ENCODE results near the gene TTC3.

The TTC3 gene

GRCh38 chr21:37119421-37120218, 46.6 kb downstream of the TTC3 start:
- H3K27me3 ChIP-seq (ENCODE audit: insufficient read depth, low read length, poor library complexity, severe bottlenecking): no peaks in the 10 kb centered on the region

GRCh38 chr21:37128076-37128475, 55.0 kb downstream of the TTC3 start:
- Histone ChIP-seq H3F3A (ENCODE audit: low read depth) (no peaks in the 10 kb centered on the region), H4K20me1 (ENCODE audit: insufficient read depth, low read length, poor library complexity, severe bottlenecking) (no peaks in the 10 kb centered on the region), H3K79me2 (ENCODE audit: insufficient read depth, low read length) (no peaks in the 10 kb centered on the region), H3K9me2 (replicated peaks; ENCODE audit: low read depth, low read length) (no peaks in the 10 kb centered on the region), H3K4me1 (ENCODE audit: insufficient read depth, low read length, poor library complexity, severe bottlenecking) (no peaks in the 10 kb centered on the region), H2AFZ (ENCODE audit: low read length) (no peak overlapping the region), H3K36me3 (ENCODE audit: insufficient read depth, low read length) (peaks cover 81% of the 10 kb centered on the region), H3K9ac (ENCODE audit: low read depth, low read length, poor library complexity, severe bottlenecking) (no peak overlapping the region), H3K9me3 (ENCODE audit: insufficient read depth, low read depth, low read length) (no peaks in the 10 kb centered on the region), H3K27me3 (ENCODE audit: insufficient read depth, low read length, poor library complexity, severe bottlenecking) (no peaks in the 10 kb centered on the region), H3K4me2 (ENCODE audit: low read depth, low read length, poor library complexity, severe bottlenecking) (no peak overlapping the region), H3K4me3 (ENCODE audit: low read length, poor library complexity, severe bottlenecking) (no peak overlapping the region)
- TF ChIP-seq EZH2phosphoT487 (IDR thresholded peaks at IDR 0.05; ENCODE audit: borderline replicate concordance): no peak
- TF ChIP-seq CTCF (conservative IDR thresholded peaks at IDR 0.05; ENCODE audit: low read length): no peak

More at GRCh38 chr21:37119421-37120218, 46.6 kb downstream of the TTC3 start:
- Histone ChIP-seq H3F3A (ENCODE audit: low read depth) (no peaks in the 10 kb centered on the region), H3K4me1 (ENCODE audit: insufficient read depth, low read length, poor library complexity, severe bottlenecking) (no peaks in the 10 kb centered on the region), H3K36me3 (ENCODE audit: insufficient read depth, low read length) (peaks cover 28% of the 10 kb centered on the region; the same call in 1 of the 2 replicates), H3K79me2 (ENCODE audit: insufficient read depth, low read length) (no peaks in the 10 kb centered on the region), H2AFZ (ENCODE audit: low read length) (no peak overlapping the region), H3K9me3 (ENCODE audit: insufficient read depth, low read depth, low read length) (no peaks in the 10 kb centered on the region), H3K4me3 (ENCODE audit: low read length, poor library complexity, severe bottlenecking) (no peak overlapping the region), H3K9ac (ENCODE audit: low read depth, low read length, poor library complexity, severe bottlenecking) (no peak overlapping the region), H4K20me1 (ENCODE audit: insufficient read depth, low read length, poor library complexity, severe bottlenecking) (no peaks in the 10 kb centered on the region), H3K4me2 (ENCODE audit: low read depth, low read length, poor library complexity, severe bottlenecking) (no peak overlapping the region), H3K9me2 (replicated peaks; ENCODE audit: low read depth, low read length) (no peaks in the 10 kb centered on the region)
- no peak for TF ChIP-seq EZH2phosphoT487 (IDR thresholded peaks at IDR 0.05; ENCODE audit: borderline replicate concordance)
- TF ChIP-seq CTCF (conservative IDR thresholded peaks at IDR 0.05; ENCODE audit: low read length): peak; percentile 38

- no peak overlapping the region for H3K4me2 ChIP-seq (ENCODE audit: low read depth, low read length, poor library complexity, severe bottlenecking)
- no peak for TF ChIP-seq CTCF (conservative IDR thresholded peaks at IDR 0.05; ENCODE audit: low read length)
- no peak for TF ChIP-seq EZH2phosphoT487 (IDR thresholded peaks at IDR 0.05; ENCODE audit: borderline replicate concordance)
- no peaks in the 10 kb centered on the region for H3K4me1 ChIP-seq (ENCODE audit: insufficient read depth, low read length, poor library complexity, severe bottlenecking)
- no peaks in the 10 kb centered on the region for H3K9me3 ChIP-seq (ENCODE audit: insufficient read depth, low read depth, low read length)
- H3K36me3 ChIP-seq (ENCODE audit: insufficient read depth, low read length): peaks cover 93% of the 10 kb centered on the region
- H4K20me1 ChIP-seq (ENCODE audit: insufficient read depth, low read length, poor library complexity, severe bottlenecking): no peaks in the 10 kb centered on the region
- no peaks in the 10 kb centered on the region for H3K79me2 ChIP-seq (ENCODE audit: insufficient read depth, low read length)
- no peaks in the 10 kb centered on the region for H3F3A ChIP-seq (ENCODE audit: low read depth)
- no peaks in the 10 kb centered on the region for H3K9me2 ChIP-seq (replicated peaks; ENCODE audit: low read depth, low read length)
- no peak overlapping the region for H3K9ac ChIP-seq (ENCODE audit: low read depth, low read length, poor library complexity, severe bottlenecking)
- H2AFZ ChIP-seq (ENCODE audit: low read length): no peak overlapping the region
- no peaks in the 10 kb centered on the region for H3K27me3 ChIP-seq (ENCODE audit: insufficient read depth, low read length, poor library complexity, severe bottlenecking)
- H3K4me3 ChIP-seq (ENCODE audit: low read length, poor library complexity, severe bottlenecking): no peak overlapping the region
Observed at GRCh38 chr21:37130971-37131370, 57.9 kb downstream of the TTC3 start.
